H1 (cell line): ENCODE measurements around the gene SSUH2. TPM values are rescaled to one million over a fixed set of nuclear protein-coding genes. Genes with fewer than 3 reads are reported as not detected.

Experiments used
- CTCF ChIA-PET: fragments of 300-600 bp; sonication (Branson Sonifier 250); formaldehyde crosslinking; loops from one replicate; lab custom pipeline; 2021; ENCODE audit not compliant: partially characterized antibody; lab: Charles Lee
- POLR2A ChIA-PET: fragments of 300-600 bp; sonication (Branson Sonifier 250); formaldehyde crosslinking; loops from one replicate; lab custom pipeline; 2021; ENCODE audit warnings: inconsistent platforms; ENCODE audit not compliant: partially characterized antibody; lab: Charles Lee
- DNase-seq, 2 experiments: peaks; one replicate each; pipeline versions ENCODE4 v3.0.0 to v3.0.0-alpha.2; 2010 to 2022; ENCODE audit warnings: low spot score in 2 of 2, low read depth in 1 of 2, mixed read lengths in 1 of 2
- FAIRE-seq: peaks from 2 replicates; lab custom pipeline; 2011; peaks lifted over from hg19 to GRCh38; lab: Jason Lieb, UNC
- H2AFZ ChIP-seq: 2 replicates; pipeline ENCODE4 v1.8.1; 2012; ENCODE audit warnings: low read length, inconsistent platforms
- H2AK5ac ChIP-seq: 2 replicates; pipeline ENCODE4 v1.6.1; 2013; ENCODE audit warnings: low read depth, low read length
- H2BK120ac ChIP-seq: replicated peaks from 2 replicates; pipeline ENCODE3; 2013; ENCODE audit warnings: low read depth, low read length, inconsistent platforms
- H2BK12ac ChIP-seq: 2 replicates; pipeline ENCODE4 v1.6.1; 2013; ENCODE audit warnings: low read depth, low read length
- H2BK15ac ChIP-seq: 2 replicates; pipeline ENCODE4 v1.6.1; 2013; ENCODE audit warnings: low read length
- H2BK20ac ChIP-seq: 2 replicates; pipeline ENCODE4 v1.6.1; 2013; ENCODE audit warnings: low read length
- H2BK5ac ChIP-seq: 2 replicates; pipeline ENCODE4 v1.6.1; 2013; ENCODE audit warnings: low read depth, low read length
- H3K14ac ChIP-seq: 2 replicates; pipeline ENCODE4 v1.6.1; 2013; ENCODE audit warnings: inconsistent platforms; ENCODE audit not compliant: insufficient read length
- H3K18ac ChIP-seq: 2 replicates; pipeline ENCODE4 v1.6.1; 2013; ENCODE audit warnings: low read length; ENCODE audit errors: extremely low read depth
- H3K23ac ChIP-seq: 2 replicates; pipeline ENCODE4 v1.6.1; 2013; ENCODE audit warnings: inconsistent platforms; ENCODE audit not compliant: insufficient read length
- H3K23me2 ChIP-seq: 2 replicates; pipeline ENCODE4 v1.6.1; 2013; ENCODE audit warnings: low read depth, low read length
- H3K27ac ChIP-seq: 2 replicates; pipeline ENCODE4 v1.6.1; 2011; ENCODE audit warnings: low read depth, low read length, inconsistent platforms
- H3K27me3 ChIP-seq, 4 experiments: replicated peaks in 1 of 4; 1 replicate in 1 of 4; 2 replicates in 3 of 4; pipeline versions ENCODE4 v1.6.1 to v1.8.1; 2011 to 2013; ENCODE audit warnings: low read length in 3 of 4, mild to moderate bottlenecking in 3 of 4, inconsistent platforms in 2 of 4, mixed read lengths in 2 of 4, moderate library complexity in 1 of 4; ENCODE audit not compliant: control insufficient read depth in 3 of 4, insufficient read depth in 3 of 4; ENCODE audit errors: extremely low read depth in 1 of 4
- H3K36me3 ChIP-seq, 4 experiments: 2 replicates each; pipeline versions ENCODE4 v1.6.1 to v1.8.1; 2011 to 2013; ENCODE audit warnings: mild to moderate bottlenecking in 4 of 4, low read length in 3 of 4, moderate library complexity in 2 of 4, control low read depth in 1 of 4, inconsistent platforms in 1 of 4; ENCODE audit not compliant: insufficient read depth in 4 of 4, control insufficient read depth in 2 of 4
- H3K4ac ChIP-seq: replicated peaks from 2 replicates; pipeline ENCODE3; 2013; ENCODE audit warnings: low read length, low read depth, mixed read lengths, inconsistent platforms; ENCODE audit not compliant: insufficient read length
- H3K4me1 ChIP-seq, 4 experiments: replicated peaks in 1 of 4; 1 replicate in 1 of 4; 2 replicates in 3 of 4; pipeline versions ENCODE4 v1.6.1 to v1.8.1; 2011 to 2013; ENCODE audit warnings: low read length in 3 of 4, inconsistent platforms in 2 of 4, mixed read lengths in 1 of 4; ENCODE audit not compliant: insufficient read depth in 4 of 4, control insufficient read depth in 3 of 4
- H3K4me2 ChIP-seq, 2 experiments: 2 replicates each; pipeline versions ENCODE4 v1.6.1 to v1.8.1; 2011 to 2013; ENCODE audit warnings: low read depth in 2 of 2, low read length in 2 of 2, control low read depth in 1 of 2, inconsistent platforms in 1 of 2, mild to moderate bottlenecking in 1 of 2; ENCODE audit not compliant: insufficient read depth in 1 of 2
- H3K4me3 ChIP-seq, 4 experiments: fragments of 200-600, 300-600 bp in 1 of 4; sonication (generic), shearing (Covaris generic), sonication (Bioruptor Twin) in 1 of 4; 2 replicates each; pipeline versions ENCODE4 v1.5.1 to v1.8.1; 2011 to 2016; ENCODE audit warnings: low read length in 4 of 4, low read depth in 3 of 4, control low read depth in 2 of 4, inconsistent platforms in 2 of 4, mild to moderate bottlenecking in 2 of 4, mixed read lengths in 1 of 4, moderate library complexity in 1 of 4; ENCODE audit not compliant: insufficient read depth in 2 of 4; ENCODE audit errors: extremely low read depth in 1 of 4
- H3K56ac ChIP-seq: replicated peaks from 2 replicates; pipeline ENCODE3; 2013; ENCODE audit warnings: low read depth, mild to moderate bottlenecking, mixed read lengths, low read length, inconsistent platforms; ENCODE audit not compliant: insufficient read length
- H3K79me1 ChIP-seq: 2 replicates; pipeline ENCODE4 v1.6.1; 2013; ENCODE audit warnings: low read depth, low read length, control low read depth
- H3K79me2 ChIP-seq, 2 experiments: 2 replicates each; pipeline versions ENCODE4 v1.6.1 to v1.8.1; 2012 to 2013; ENCODE audit warnings: low read length in 2 of 2, mild to moderate bottlenecking in 2 of 2, inconsistent platforms in 1 of 2; ENCODE audit not compliant: insufficient read depth in 2 of 2, control insufficient read depth in 1 of 2
- H3K9ac ChIP-seq, 4 experiments: replicated peaks in 1 of 4; 1 replicate in 1 of 4; 2 replicates in 3 of 4; pipeline versions ENCODE4 v1.6.1 to v1.8.1; 2011 to 2013; ENCODE audit warnings: low read depth in 3 of 4, low read length in 3 of 4, control low read depth in 2 of 4, mild to moderate bottlenecking in 2 of 4, moderate library complexity in 2 of 4, inconsistent platforms in 1 of 4; ENCODE audit errors: extremely low read depth in 1 of 4
- H3K9me3 ChIP-seq, 2 experiments: 2 replicates each; pipeline versions ENCODE4 v1.6.1 to v1.8.1; 2012 to 2013; ENCODE audit warnings: mild to moderate bottlenecking in 2 of 2, moderate library complexity in 2 of 2, control low read depth in 1 of 2, inconsistent platforms in 1 of 2, low read depth in 1 of 2, low read length in 1 of 2, mixed read lengths in 1 of 2; ENCODE audit not compliant: insufficient read depth in 2 of 2
- H4K20me1 ChIP-seq, 2 experiments: replicated peaks in 1 of 2; 2 replicates each; pipeline versions ENCODE3 to v1.8.1; 2011 to 2013; ENCODE audit warnings: inconsistent platforms in 2 of 2, low read length in 2 of 2, mild to moderate bottlenecking in 1 of 2; ENCODE audit not compliant: insufficient read depth in 2 of 2, control insufficient read depth in 1 of 2
- H4K5ac ChIP-seq: 2 replicates; pipeline ENCODE4 v1.6.1; 2013; ENCODE audit warnings: low read length, low read depth, mixed read lengths, inconsistent platforms; ENCODE audit not compliant: insufficient read length
- H4K8ac ChIP-seq: 2 replicates; pipeline ENCODE4 v1.8.0; 2013; ENCODE audit warnings: mild to moderate bottlenecking, moderate library complexity, low read length, inconsistent platforms; ENCODE audit not compliant: insufficient read depth; ENCODE audit errors: extremely low read depth
- H4K91ac ChIP-seq: replicated peaks from 2 replicates; pipeline ENCODE3; 2013; ENCODE audit warnings: low read length, mixed read lengths, inconsistent platforms; ENCODE audit not compliant: insufficient read length
- WGBS, 2 experiments: shearing (Covaris generic) in 1 of 2; methylation state at CpG; one replicate each; pipeline versions ENCODE4 v1.1.6 to v1.1.7; 2013 to 2015; ENCODE audit warnings: low lambda C conversion rate in 2 of 2, mixed read lengths in 2 of 2, inconsistent platforms in 1 of 2, low coverage in 1 of 2, missing lambda C conversion rate in 1 of 2; ENCODE audit not compliant: insufficient replicate concordance in 2 of 2, insufficient coverage in 1 of 2, insufficient read length in 1 of 2; ENCODE audit errors: extremely low coverage in 1 of 2, missing lambda C conversion rate in 1 of 2; 5-methylcytosine and 5-hydroxymethylcytosine counted together
- polyA plus RNA-seq, 7 experiments: library from polyadenylated mRNA; depleted of rRNA in 3 of 7; stranded (reverse) in 5 of 7; unstranded in 2 of 7; fragments of >200 nt in 5 of 7; fragments of 200-250 nt in 2 of 7; gene quantifications; 1 replicate in 5 of 7; 2 replicates in 1 of 7; 4 replicates in 1 of 7; pipeline versions ENCODE4 v1.2.1 to v1.2.3, GENCODE V29; 2011 to 2013; ENCODE audit warnings: missing spikeins in 2 of 7, mixed read lengths in 2 of 7
- total RNA-seq: library from RNA; stranded (reverse); fragmentation: NEBNext Ultra II Directional; extraction: Animal tissue kit (Norgen Biotek cat#: 25700); gene quantifications from 2 replicates; pipeline ENCODE4 v1.2.1, GENCODE V29; 2021

Gene SSUH2
- total and polyA plus RNA-seq, 2 of the 8 experiments (the other 6 are each of a cell fraction or from before 2014, with no cell fraction given): 0.62 to 0.69 TPM

GRCh38 chr3:8575364-8576104 lies 69.1 kb downstream of the SSUH2 start:
- no peak overlapping the region for H3K18ac ChIP-seq
- H3K27ac ChIP-seq: no peak overlapping the region

More at GRCh38 chr3:8575364-8576104, 69.1 kb downstream of the SSUH2 start:
- WGBS, 2 experiments: 89% methylated on average over 5 of the region's 5 CpGs; no CpG with 5 or more reads in 1 of the 2 experiments
- H2BK120ac ChIP-seq: no peak overlapping the region
- FAIRE-seq: no peak
- no peaks in the 10 kb centered on the region for H3K79me2 ChIP-seq
- H4K5ac ChIP-seq: no peak overlapping the region
- no peaks in the 10 kb centered on the region for H3K9me3 ChIP-seq
- H2AK5ac ChIP-seq: no peak overlapping the region
- H2BK20ac ChIP-seq: no peak overlapping the region
- CTCF ChIA-PET: no interaction called here
- H3K23me2 ChIP-seq: no peaks in the 10 kb centered on the region
- no peaks in the 10 kb centered on the region for H3K4me1 ChIP-seq
- POLR2A ChIA-PET: no interaction called here
- no peak overlapping the region for H4K91ac ChIP-seq
- H3K56ac ChIP-seq: no peak overlapping the region
- H4K8ac ChIP-seq: no peak overlapping the region
- no peak overlapping the region for H3K14ac ChIP-seq
- no peak overlapping the region for H3K4ac ChIP-seq
- no peak overlapping the region for H2BK5ac ChIP-seq
- no peak overlapping the region for H3K23ac ChIP-seq
- no peak overlapping the region for H3K9ac ChIP-seq
- H3K27me3 ChIP-seq: no peaks in the 10 kb centered on the region
- peaks cover 0 to 6% (median 1%) of the 10 kb centered on the region in 4 experiments; a peak in 1 of 8 replicates for H3K36me3 ChIP-seq
- no peak overlapping the region for H2AFZ ChIP-seq
- no peak overlapping the region for H3K4me2 ChIP-seq
- no peaks in the 10 kb centered on the region for H3K79me1 ChIP-seq
- DNase-seq: no peak
- H2BK12ac ChIP-seq: no peak overlapping the region
- H4K20me1 ChIP-seq: no peaks in the 10 kb centered on the region
- no peak overlapping the region for H2BK15ac ChIP-seq
- H3K4me3 ChIP-seq: no peak overlapping the region
